A172 (cell line): ENCODE data around the gene TMPRSS13. TPM values are rescaled to one million over a fixed set of nuclear protein-coding genes. Genes with fewer than 3 reads are reported as not detected.
"Not testable (repeated sequence)": the region's sequence is repeated elsewhere in the genome, so short reads cannot be mapped to it uniquely, and the experiment has no call there.

Source experiments
- DNase-seq: peaks from one replicate; pipeline ENCODE4 v3.0.0-alpha.2; 2015; ENCODE audit warnings: low spot score
- total RNA-seq: library from RNA; depleted of rRNA; stranded (reverse); fragments of >200 nt; shearing (Covaris generic); gene quantifications from 2 replicates; pipeline ENCODE4 v1.2.3, GENCODE V29; 2014

The TMPRSS13 gene
- total RNA-seq, 1 experiment from 2014 or later: not detected

- no peak for DNase-seq
Measured at GRCh38 chr11:117873828-117874125, 55.4 kb downstream of the TMPRSS13 start.

GRCh38 chr11:117872975-117873827, 56.0 kb downstream of the TMPRSS13 start:
- DNase-seq: no peak

- no peak for DNase-seq
Measured at GRCh38 chr11:117872420-117872961, 56.7 kb downstream of the TMPRSS13 start.

GRCh38 chr11:117871784-117872183, 57.4 kb downstream of the TMPRSS13 start:
- DNase-seq: no peak

- no peak for DNase-seq
Measured at GRCh38 chr11:117871160-117871559, 58.0 kb downstream of the TMPRSS13 start.

- DNase-seq: no peak
Measured at GRCh38 chr11:117870103-117870952, 58.9 kb downstream of the TMPRSS13 start.

- no peak for DNase-seq
Measured at GRCh38 chr11:117869604-117870003, 59.6 kb downstream of the TMPRSS13 start.

GRCh38 chr11:117868815-117869561, 60.2 kb downstream of the TMPRSS13 start:
- DNase-seq: no peak

- no peak for DNase-seq
Measured at GRCh38 chr11:117868088-117868487, 61.1 kb downstream of the TMPRSS13 start.

- no peak for DNase-seq
Measured at GRCh38 chr11:117866526-117866925, 62.7 kb downstream of the TMPRSS13 start.

- DNase-seq: not testable (repeated sequence)
Measured at GRCh38 chr11:117865546-117865945, 63.7 kb downstream of the TMPRSS13 start.

GRCh38 chr11:117863383-117863782, 65.8 kb downstream of the TMPRSS13 start:
- no peak for DNase-seq

GRCh38 chr11:117862753-117863152, 66.4 kb downstream of the TMPRSS13 start:
- DNase-seq: no peak

GRCh38 chr11:117862019-117862725, 67.0 kb downstream of the TMPRSS13 start:
- no peak for DNase-seq

- DNase-seq: no peak
Measured at GRCh38 chr11:117861151-117862018, 67.8 kb downstream of the TMPRSS13 start.

- no peak for DNase-seq
Measured at GRCh38 chr11:117860139-117860538, 69.1 kb downstream of the TMPRSS13 start.

GRCh38 chr11:117859488-117860112, 69.6 kb downstream of the TMPRSS13 start:
- no peak for DNase-seq

GRCh38 chr11:117859061-117859460, 70.1 kb downstream of the TMPRSS13 start:
- DNase-seq: no peak

- DNase-seq: no peak
Measured at GRCh38 chr11:117857734-117858414, 71.3 kb downstream of the TMPRSS13 start.
